ENCODE results near the gene PLCD3. TPM values are rescaled to one million over a fixed set of nuclear protein-coding genes. Genes with fewer than 3 reads are reported as not detected.

Gene PLCD3
- total and polyA plus RNA-seq, 9 of the 15 experiments (the other 6 are each of a cell fraction or from before 2014, with no cell fraction given): 0.20 to 22.6 (median 7.5) TPM

- TF ChIP-seq, protein P1, sequence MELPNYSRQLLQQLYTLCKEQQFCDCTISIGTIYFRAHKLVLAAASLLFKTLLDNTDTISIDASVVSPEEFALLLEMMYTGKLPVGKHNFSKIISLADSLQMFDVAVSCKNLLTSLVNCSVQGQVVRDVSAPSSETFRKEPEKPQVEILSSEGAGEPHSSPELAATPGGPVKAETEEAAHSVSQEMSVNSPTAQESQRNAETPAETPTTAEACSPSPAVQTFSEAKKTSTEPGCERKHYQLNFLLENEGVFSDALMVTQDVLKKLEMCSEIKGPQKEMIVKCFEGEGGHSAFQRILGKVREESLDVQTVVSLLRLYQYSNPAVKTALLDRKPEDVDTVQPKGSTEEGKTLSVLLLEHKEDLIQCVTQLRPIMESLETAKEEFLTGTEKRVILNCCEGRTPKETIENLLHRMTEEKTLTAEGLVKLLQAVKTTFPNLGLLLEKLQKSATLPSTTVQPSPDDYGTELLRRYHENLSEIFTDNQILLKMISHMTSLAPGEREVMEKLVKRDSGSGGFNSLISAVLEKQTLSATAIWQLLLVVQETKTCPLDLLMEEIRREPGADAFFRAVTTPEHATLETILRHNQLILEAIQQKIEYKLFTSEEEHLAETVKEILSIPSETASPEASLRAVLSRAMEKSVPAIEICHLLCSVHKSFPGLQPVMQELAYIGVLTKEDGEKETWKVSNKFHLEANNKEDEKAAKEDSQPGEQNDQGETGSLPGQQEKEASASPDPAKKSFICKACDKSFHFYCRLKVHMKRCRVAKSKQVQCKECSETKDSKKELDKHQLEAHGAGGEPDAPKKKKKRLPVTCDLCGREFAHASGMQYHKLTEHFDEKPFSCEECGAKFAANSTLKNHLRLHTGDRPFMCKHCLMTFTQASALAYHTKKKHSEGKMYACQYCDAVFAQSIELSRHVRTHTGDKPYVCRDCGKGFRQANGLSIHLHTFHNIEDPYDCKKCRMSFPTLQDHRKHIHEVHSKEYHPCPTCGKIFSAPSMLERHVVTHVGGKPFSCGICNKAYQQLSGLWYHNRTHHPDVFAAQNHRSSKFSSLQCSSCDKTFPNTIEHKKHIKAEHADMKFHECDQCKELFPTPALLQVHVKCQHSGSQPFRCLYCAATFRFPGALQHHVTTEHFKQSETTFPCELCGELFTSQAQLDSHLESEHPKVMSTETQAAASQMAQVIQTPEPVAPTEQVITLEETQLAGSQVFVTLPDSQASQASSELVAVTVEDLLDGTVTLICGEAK (IDR thresholded peaks at IDR 0.05): peak; percentile 47
- TF ChIP-seq, protein P1 (CRISPR knock-in tag; IDR thresholded peaks at IDR 0.05): no peak
- no peak for TF ChIP-seq HDAC3 (IDR thresholded peaks at IDR 0.05; ENCODE audit: borderline replicate concordance, partially characterized antibody)
- peak; percentile 41; the same call in 1 of the 2 replicates for TF ChIP-seq ETV1 (tag; conservative IDR thresholded peaks at IDR 0.05; ENCODE audit: low read depth)
- peak; percentile 97 for TF ChIP-seq THAP12 (CRISPR knock-in tag; IDR thresholded peaks at IDR 0.05)
- TF ChIP-seq STAG1 (CRISPR knock-in tag; IDR thresholded peaks at IDR 0.05; ENCODE audit: borderline replicate concordance): no peak
- TF ChIP-seq MXI1 (IDR thresholded peaks at IDR 0.05; ENCODE audit: low read depth, low read length): peak; percentile 46
- no peak for TF ChIP-seq HDAC6 (IDR thresholded peaks at IDR 0.05; ENCODE audit: low read depth, low read length)
- TF ChIP-seq FOXJ3 (CRISPR knock-in tag; IDR thresholded peaks at IDR 0.05): no peak
- TF ChIP-seq, protein P2, sequence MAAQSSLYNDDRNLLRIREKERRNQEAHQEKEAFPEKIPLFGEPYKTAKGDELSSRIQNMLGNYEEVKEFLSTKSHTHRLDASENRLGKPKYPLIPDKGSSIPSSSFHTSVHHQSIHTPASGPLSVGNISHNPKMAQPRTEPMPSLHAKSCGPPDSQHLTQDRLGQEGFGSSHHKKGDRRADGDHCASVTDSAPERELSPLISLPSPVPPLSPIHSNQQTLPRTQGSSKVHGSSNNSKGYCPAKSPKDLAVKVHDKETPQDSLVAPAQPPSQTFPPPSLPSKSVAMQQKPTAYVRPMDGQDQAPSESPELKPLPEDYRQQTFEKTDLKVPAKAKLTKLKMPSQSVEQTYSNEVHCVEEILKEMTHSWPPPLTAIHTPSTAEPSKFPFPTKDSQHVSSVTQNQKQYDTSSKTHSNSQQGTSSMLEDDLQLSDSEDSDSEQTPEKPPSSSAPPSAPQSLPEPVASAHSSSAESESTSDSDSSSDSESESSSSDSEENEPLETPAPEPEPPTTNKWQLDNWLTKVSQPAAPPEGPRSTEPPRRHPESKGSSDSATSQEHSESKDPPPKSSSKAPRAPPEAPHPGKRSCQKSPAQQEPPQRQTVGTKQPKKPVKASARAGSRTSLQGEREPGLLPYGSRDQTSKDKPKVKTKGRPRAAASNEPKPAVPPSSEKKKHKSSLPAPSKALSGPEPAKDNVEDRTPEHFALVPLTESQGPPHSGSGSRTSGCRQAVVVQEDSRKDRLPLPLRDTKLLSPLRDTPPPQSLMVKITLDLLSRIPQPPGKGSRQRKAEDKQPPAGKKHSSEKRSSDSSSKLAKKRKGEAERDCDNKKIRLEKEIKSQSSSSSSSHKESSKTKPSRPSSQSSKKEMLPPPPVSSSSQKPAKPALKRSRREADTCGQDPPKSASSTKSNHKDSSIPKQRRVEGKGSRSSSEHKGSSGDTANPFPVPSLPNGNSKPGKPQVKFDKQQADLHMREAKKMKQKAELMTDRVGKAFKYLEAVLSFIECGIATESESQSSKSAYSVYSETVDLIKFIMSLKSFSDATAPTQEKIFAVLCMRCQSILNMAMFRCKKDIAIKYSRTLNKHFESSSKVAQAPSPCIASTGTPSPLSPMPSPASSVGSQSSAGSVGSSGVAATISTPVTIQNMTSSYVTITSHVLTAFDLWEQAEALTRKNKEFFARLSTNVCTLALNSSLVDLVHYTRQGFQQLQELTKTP (IDR thresholded peaks at IDR 0.05; ENCODE audit: low read depth in 1 of 2, partially characterized antibody in 2 of 2): peak; percentile 81 to 94
These were observed 16.1 kb upstream of the PLCD3 start, which contains the start of gene HEXIM1 (continued) for GRCh38 chr17:45148183-45149036.

Data from K562 (cell line).